ENCODE results near the gene RNF220.

DNA sequence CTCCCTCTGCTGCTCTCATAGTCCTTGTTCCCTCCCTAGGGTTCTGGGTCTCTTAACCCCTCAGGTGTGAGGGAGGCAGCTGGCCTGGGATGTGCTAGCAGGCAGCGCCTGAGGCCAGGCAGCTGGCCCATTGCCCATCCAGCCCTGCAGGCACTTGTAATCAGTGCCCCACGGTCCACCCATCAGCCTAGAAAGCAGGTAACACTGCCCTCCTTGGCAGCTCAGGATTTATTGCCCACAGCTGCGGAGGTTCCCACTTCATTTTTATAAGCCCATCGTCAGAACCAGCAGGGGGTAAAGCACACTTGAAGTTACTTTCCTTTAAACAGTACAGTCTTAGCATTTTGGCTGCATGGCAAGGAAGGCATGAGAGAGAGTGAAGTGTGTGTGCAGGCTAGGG, 198.7 kb downstream of the RNF220 start:
- no peak for TF ChIP-seq EZH2phosphoT487 (IDR thresholded peaks at IDR 0.05; ENCODE audit: insufficient read depth, low read depth)
- no peak for TF ChIP-seq EZH2 (IDR thresholded peaks at IDR 0.05; ENCODE audit: insufficient read depth, poor library complexity, severe bottlenecking)
